HG02678 (cell line): ENCODE measurements around the gene HMBS.
A peak's percentile ranks its signal among the peaks of the same experiment; 100 is the strongest.
"Not testable (repeated sequence)": the region's sequence is repeated elsewhere in the genome, so short reads cannot be mapped to it uniquely, and the experiment has no call there.

Experiments used
- ATAC-seq: cut with Tn5 transposase; IDR thresholded peaks from one replicate; pipeline ENCODE4 v1.9.1; 2021; ENCODE audit warnings: mild to moderate bottlenecking, moderate library complexity; ENCODE audit not compliant: unreplicated experiment

Gene HMBS

GRCh38 chr11:119118227-119118626, 33.5 kb downstream of the HMBS start:
- ATAC-seq, result no peak

GRCh38 chr11:119118946-119119345, 34.3 kb downstream of the HMBS start:
- no peak for ATAC-seq

GRCh38 chr11:119120639-119121007, 35.9 kb downstream of the HMBS start:
- no peak for ATAC-seq

- peak; percentile 93 for ATAC-seq
Measured at GRCh38 chr11:119121008-119121810, 36.5 kb downstream of the HMBS start, which contains the start of gene HINFP. HINFP (plus strand) TSS chr11:119121580; CDS start chr11:119126945, 5,365 bp downstream.

GRCh38 chr11:119121811-119122124, 37.1 kb downstream of the HMBS start:
- ATAC-seq, result no peak

- no peak for ATAC-seq
Measured at GRCh38 chr11:119125821-119126220, 41.1 kb downstream of the HMBS start.

GRCh38 chr11:119126675-119127268, 42.1 kb downstream of the HMBS start:
- no peak for ATAC-seq

GRCh38 chr11:119130662-119131061, 46.0 kb downstream of the HMBS start:
- no peak for ATAC-seq

- no peak for ATAC-seq
Measured at GRCh38 chr11:119134389-119134978, 49.8 kb downstream of the HMBS start.

GRCh38 chr11:119139276-119139675, 54.6 kb downstream of the HMBS start:
- not testable (repeated sequence) for ATAC-seq
